AML-193 (cell line): ENCODE data around the gene SULT1A1.
"Not testable (repeated sequence)": the region's sequence is repeated elsewhere in the genome, so short reads cannot be mapped to it uniquely, and the experiment has no call there.

Source experiments
- DNase-seq, 2 experiments: peaks; one replicate each; lab custom pipeline; 2025; lab: John Stamatoyannopoulos, UW

Gene SULT1A1

DNA sequence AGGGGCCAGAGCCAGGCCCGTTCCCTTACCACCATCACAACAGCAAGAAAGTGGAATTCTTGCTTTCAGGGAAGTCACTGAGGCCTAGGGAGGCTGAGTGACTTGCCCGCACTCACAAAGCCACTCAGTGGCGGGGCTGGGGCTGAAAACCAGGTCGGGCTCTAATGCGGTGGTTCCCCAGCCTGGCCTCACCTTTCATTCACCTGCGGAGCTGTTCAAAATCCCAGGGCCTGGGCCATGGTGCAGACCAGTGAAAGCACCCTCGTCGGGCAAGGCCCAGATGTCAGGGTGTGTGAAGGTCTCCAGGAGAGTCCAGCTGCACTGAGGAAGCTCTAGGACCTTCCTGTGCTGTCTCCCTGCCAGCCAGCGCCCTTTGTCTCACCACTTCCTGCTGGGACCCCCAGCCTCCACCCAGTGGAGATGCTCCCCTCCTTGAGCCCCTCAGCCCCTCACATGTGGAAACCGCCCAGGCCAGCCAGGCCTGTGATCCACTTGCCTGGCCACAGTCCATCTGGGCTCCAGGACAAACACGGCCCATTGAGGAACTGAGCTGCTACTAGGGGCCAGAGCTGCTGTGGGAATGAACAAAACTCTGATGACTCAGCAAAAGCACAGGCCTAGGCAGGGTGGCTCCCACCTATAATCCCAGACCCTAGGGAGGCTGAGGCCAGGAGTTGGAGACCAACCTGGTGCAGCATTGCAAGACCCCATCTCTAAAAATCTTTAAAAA lies 812 bp downstream of the SULT1A1 start:
- DNase-seq: not testable (repeated sequence)

DNA sequence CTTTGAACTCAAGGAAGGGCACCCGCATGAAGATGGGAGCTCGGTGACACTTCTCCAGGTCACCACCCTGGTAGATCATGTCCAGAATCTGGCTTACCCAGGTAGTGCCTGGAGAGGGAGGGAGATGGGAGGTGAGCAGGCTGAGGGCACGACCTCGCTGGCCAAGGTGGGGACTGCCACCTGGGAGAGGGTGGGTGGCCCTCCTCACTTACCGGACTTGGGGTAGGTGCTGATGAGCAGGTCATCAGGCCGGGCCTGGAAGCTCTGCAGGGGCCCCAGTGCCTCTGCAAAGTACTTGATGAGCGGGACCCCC lies 1.4 kb downstream of the SULT1A1 start:
- DNase-seq: not testable (repeated sequence)

DNA sequence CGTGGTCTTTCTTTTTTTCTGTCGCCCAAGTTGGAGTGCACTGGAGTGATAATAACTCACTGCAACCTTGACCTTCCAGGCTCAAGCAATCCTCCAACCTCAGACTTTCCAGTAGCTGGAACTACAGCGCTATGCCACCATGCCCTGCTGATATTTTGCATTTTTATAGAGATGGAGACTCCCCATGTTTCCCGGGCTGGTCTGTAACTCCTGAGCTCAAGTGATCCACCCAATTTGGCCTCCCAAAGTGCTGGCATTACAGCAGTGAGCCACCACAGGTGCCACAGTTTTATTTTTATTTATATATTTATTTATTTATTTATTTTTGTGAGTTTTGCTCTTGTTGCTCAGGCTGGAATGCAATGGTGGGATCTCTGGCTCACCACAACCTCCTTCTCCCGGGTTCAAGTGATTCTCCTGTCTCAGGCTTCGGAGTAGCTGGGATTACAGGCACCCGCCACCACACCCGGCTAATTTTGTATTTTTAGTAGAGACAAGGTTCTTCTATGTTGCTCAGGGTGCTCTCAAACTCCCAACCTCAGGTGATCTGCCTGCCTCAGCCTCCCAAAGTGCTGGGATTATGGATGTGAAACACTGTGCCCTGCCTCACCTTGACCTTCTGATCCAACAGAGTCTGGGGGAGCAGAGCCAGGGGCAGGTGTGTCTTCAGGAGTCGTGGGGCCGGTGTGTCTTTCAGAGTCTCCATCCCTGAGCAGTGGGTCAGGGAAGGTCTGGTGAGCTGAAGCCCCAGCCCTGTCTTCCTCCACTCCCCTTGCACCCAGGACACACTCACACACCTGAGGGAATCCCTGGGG lies 2.0 kb downstream of the SULT1A1 start:
- not testable (repeated sequence) for DNase-seq

DNA sequence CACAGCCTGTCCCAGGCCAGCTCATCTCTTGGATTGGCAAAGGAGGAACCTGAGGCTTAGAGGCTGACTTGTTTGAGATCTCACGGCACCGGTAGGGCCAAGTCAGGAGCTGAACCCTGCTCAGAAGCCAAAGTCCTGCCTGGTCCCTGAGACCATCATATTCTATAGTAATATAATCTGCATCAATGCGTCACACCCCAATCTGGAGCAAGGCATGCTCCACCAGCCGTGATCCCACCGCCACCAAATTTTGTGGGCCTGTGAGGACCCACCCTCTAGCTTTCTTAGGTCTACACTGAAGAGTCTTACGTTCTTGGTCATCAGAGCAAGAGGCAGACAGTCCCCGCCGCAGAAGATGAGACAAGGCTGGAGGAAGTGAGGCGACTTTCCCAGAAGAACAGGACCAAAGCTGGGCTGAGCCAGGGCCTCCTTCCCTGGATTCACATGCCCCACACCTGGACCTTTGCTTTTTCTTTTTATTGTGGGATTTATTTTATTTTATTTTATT lies 2.7 kb downstream of the SULT1A1 start:
- DNase-seq: no peak

DNA sequence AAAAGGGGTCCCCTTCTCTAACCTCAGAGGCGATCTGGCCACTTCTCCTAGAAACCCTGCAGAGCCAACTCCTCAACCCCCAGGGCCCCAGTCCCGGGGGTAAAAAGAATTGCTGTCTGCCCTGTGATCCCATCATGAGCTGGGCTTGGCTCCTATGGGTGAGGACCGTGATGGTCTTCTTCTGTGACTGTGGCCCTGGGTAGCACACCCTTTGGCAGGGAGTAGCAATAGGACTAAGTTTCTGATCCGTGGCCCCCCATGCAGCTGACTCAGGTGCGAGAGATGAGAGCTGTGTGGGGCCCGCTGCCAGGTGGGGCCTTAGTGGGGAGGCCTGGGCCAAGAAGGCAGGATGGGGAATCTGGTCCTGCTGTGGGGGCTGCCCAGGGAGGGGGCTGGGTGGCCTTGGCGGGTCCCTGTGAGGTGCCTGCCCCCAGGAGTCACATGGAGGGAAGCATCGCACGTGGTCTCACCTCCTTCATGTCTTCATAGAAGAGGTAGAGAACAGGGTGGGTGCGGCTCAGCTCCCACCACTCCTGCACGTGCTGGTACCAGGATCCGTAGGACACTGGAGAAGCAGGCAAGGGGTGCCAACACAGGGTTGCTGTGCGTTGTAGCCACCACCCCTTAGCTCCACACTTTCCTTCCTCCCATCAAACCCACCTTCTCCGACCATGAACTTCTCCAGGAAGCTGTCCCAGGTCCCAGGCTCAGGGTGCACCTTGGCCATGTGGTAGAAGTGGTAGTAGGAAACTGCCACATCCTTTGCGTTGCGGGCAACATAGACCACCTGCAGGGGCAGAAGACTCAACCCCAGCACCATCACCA lies 3.3 kb downstream of the SULT1A1 start:
- DNase-seq: no peak

DNA sequence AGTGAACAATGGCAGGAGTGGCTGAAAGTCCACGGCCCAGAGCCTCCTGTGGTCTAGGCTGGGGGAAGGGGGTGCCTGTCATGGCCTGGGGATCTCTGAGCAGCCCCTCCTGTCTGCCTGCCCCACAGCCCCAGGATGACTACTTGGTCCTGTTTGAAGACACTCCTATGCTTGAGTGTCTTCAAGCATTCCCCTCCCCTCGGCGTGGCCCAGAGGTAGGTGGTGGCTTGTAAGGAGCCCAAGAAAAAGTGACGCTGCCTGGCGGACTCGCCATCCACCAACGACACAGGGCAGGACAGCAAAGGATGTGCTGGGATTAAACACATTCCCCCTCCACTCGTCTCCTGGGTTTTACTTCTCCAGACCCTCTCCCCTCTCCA lies 5.7 kb downstream of the SULT1A1 start:
- DNase-seq: no peak

DNA sequence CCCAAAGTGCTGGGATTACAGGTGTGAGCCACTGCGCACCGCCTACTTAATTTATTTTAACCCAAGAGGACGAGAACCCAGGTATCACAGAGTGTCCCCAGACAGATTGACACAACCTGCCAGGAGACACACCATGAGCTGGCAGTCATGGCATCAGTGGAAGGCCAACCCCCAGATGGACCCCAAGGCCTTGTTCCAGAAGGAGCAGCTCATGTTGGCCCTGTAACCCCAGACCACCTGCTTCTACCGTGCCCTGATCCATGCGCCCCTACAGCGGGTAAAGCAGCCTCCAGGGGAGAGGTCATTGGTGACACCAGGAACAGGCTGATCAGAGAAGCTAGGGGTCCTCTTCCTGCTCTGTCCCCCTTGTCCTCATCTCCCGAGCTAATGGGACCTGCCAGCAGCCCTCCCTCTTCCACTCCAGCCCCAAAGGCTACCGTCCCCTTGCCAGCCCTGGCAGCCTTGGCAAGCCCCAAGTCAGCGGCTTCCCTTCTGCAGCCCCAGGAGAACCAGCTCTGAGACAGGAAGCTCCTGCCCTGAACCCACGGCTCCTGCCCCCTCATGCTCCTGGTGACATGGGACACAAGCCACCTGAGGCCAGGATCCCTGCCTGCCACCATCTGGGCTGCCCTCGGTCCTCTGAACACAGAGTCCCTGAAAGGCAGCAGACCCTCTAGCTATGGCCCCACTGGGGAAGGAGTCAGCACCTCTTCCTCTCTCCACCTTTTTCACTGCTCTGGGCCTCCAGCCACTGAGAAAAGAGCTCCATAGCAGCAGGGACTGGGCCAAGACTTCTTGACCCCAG lies 6.3 kb downstream of the SULT1A1 start:
- no peak for DNase-seq

DNA sequence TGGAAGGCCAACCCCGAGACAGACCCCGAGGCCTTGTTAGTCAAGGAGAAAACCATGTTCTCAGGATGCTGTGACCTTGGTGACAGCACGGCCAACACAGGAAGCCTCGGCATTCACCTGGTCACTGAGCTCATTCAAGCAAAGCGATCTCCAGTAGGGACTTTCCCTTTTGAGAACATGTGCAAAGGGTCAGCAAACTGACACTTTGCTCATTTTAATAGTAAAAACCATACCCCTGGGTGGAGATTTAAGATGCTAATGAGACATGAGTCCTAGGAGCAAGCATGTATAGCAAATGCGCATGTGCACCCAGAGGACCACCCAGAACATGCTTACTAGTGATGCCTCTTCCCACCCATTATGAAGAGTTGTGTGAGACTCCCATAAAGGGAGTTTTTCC lies 7.3 kb downstream of the SULT1A1 start:
- no peak for DNase-seq

DNA sequence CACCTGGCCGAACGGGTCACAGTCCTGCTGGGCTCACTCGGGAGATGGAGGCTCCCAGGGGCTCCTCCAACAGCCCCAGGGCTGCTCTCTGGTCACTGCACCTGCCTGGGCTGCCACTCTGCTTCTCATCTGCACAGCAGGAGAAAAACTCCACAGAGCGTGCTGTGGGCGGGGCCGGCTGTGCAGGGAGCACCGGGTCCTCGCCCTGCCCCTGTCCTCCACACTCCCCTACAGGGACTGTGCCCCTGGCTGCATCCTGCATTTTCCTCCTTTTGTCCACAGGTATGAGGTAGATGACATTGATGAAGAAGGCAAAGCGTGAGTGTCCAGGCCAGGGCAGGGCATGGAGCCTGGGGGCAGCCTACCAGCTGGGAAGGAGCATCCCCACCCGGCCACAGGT lies 7.8 kb downstream of the SULT1A1 start:
- not testable (repeated sequence) for DNase-seq

DNA sequence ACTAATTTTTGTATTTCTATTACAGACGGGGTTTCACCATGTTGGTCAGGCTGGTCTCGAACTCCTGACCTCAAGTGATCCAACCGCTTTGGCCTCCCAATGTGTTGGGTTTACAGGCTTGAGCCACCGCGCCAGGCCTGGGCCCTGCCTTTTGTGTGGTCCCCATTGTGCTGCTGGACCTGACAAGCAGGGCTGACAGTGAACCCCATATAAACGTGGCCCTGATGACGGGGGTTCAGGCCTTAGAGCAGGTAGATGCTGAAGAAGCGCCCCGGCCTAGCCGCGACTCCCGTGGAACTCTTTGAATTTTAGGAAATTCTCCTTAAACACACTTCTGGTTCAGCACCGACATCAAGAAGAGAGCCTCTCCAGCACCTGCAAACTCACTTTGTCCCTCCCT lies 8.3 kb downstream of the SULT1A1 start:
- not testable (repeated sequence) for DNase-seq

DNA sequence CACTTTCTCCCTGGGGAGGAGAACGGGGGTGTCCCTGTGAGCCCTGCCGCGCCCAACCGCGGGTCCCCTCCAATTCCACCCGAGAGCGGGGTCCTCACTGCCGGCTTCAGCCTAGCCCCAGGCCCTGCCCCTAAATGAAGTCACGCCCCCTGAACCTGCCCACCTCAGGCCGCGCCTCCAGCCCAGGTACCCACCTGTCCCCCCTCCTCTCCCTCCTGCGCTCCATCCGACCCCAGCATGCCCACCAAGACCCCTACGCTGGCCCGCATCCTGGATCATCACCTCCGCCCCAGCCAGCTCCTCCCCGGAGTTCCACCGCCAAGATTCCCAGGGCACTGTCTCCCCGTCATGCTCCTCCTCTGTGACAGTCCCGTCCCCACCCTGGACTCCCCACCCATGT lies 8.9 kb downstream of the SULT1A1 start:
- DNase-seq: not testable (repeated sequence)

DNA sequence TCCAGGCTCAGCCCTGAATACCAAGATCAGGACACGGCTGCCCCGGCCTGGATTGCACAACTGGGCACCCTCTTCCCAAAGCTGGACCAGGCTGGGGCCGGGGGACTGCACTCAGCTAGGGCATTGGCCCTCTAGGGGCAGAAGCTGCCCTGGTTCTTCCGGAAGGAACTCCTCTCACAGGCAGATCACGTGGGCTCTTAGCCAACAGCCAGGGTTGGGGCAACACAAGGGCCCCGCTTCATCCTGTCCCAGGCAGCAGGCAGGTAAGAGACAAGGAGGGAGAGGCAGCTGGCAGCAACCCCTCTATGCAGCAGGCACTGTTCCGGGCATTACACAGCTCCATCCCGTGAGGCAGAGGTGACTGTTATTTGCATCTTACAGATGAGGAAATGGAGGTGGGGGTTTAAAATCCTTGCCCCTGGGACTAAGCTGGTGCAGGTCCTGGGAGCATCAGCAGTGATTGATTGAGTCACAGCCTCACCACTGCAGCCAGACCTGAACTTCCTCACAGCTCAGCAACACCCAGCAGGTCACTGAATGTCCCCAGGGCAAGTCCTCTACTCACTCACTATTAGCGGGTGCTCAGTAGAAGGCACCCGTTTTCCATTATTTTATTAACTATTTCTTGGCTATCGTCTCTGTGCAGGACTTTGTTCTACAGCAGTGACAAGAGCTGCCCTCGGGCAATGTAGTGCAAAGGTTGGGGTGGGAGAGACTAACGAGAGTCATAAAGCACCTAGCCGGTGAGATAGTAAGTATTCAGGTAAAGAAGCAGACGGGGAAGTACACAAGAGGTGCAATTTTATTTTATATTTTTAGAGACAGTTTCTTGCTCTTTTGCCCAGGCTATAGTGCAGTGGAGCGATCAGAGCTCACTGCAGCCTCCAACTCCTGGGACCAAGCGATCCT lies 10.2 kb downstream of the SULT1A1 start:
- DNase-seq: not testable (repeated sequence)

DNA sequence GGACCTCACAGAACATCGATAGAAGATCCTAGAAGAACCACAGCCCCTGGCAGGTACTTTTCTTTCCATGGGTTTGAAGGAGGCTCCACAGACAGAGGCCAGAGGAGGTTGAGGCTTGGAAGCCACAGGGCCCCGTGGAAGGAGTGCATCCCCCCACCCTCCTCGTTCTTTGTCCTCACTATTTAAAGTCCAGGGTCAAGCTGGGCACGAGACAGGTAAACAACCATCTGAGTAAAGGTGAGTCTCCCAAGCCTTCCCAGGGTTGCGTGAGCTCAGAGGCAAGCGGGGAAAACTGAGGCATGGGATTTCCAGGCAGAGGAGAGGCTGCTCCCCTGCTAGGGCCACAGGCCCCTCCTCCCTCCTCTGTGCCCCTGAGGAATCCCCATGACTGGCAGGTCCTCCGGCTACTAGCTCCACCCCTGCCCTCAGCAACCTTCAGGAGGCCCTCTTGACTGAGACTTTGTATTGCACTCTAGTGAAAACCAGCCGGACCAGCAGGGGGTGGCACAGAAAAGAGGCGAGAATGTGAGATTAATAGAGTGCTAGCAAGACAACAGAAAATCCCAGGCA lies 12.1 kb downstream of the SULT1A1 start:
- DNase-seq: no peak

DNA sequence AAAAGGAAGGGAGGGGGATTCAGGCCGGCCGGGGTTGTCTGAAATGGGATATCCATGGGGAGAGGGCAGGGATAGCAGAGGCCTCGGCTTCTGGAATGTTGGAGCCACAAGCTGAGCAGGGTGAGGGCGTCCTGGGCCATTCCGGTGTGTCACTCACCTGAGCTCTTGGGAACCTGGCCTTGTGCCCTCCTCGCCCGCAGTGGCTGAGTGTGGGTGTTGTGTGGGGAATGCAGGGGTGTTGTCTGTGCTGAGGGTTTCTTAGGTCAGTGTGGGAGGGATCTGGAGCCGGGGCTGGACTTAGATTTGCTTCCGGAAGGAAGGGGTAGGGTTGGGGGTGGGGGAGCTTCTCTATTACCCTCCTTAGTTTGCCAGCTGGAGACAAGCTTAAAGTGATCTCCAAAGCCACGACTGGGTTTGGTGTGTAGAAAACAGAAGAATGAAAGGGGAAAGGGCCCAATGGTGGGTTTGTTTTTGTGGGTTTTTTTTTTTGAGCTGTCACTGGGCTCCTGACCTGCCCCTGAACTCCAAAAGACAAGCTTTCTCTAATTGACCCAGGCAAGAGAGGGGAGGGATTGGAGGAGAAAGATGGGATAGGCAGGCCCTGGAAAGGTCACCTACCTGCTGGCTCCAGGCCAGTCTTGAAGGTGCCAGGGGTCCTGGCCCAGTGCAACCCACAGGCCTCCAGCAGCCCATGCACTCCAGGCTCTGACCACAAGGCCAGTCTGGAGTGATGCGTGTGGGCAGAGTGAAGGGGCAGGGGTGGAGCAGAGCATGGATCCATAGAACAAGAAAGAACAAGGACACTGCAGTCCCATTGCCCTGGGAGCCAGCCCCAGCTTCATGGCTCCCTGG lies 12.8 kb downstream of the SULT1A1 start, which contains the start of gene SULT1A2:
Gene SULT1A2 (minus strand): TSS at position 211 of the 852 bp plus-strand sequence. CDS start 1,120 bp downstream, outside the sequence.
- DNase-seq: no peak

DNA sequence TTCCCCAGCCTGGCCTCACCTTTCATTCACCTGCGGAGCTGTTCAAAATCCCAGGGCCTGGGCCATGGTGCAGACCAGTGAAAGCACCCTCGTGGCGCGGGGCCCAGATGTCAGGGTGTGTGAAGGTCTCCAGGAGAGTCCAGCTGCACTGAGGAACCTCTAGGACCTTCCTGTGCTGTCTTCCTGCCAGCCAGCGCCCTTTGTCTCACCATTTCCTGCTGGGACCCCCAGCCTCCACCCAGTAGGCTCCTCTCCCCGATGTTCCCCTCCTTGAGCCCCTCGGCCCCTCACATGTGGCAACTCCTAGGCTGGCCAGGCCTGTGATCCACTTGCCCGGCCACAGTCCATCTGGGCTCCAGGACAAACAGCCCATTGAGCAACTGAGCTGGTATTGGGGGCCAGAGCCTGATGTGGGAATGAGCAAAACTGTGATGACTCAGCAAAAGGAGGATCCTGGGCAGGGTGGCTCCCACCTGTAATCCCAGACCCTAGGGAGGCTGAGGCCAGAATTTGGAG lies 13.7 kb downstream of the SULT1A1 start:
- no peak for DNase-seq

DNA sequence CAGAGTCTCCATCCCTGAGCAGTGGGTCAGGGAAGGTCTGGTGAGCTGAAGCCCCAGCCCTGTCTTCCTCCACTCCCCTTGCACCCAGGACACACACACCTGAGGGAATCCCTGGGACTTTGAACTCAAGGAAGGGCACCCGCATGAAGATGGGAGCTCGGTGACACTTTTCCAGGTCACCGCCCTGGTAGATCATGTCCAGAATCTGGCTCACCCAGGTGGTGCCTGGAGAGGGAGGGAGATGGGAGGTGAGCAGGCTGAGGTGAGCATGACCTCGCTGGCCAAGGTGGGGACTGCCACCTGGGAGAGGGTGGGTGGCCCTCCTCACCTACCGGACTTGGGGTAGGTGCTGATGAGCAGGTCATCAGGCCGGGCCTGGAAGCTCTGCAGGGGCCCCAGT lies 14.4 kb downstream of the SULT1A1 start:
- not testable (repeated sequence) for DNase-seq

DNA sequence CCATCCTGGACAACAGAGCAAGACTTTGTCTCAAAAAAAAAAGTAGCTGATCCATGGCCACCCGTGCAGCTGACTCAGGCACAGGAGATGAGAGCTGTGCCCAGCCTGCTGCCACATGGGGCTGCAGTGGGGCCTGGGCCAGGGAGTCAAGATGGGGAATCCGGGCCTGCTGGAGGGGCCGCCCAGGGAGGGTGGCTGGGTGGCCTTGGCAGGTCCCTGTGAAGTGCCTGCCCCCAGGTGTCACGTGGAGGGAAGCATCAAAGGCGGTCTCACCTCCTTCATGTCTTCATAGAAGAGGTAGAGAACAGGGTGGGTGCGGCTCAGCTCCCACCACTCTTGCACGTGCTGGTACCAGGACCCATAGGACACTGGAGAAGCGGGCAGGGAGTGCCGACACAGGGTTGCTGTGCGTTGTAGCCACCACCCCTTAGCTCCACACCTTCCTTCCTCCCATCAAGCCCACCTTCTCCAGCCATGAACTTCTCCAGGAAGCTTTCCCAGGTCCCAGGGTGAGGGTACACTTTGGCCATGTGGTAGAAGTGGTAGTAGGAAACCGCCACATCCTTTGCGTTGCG lies 16.8 kb downstream of the SULT1A1 start:
- DNase-seq: no peak

DNA sequence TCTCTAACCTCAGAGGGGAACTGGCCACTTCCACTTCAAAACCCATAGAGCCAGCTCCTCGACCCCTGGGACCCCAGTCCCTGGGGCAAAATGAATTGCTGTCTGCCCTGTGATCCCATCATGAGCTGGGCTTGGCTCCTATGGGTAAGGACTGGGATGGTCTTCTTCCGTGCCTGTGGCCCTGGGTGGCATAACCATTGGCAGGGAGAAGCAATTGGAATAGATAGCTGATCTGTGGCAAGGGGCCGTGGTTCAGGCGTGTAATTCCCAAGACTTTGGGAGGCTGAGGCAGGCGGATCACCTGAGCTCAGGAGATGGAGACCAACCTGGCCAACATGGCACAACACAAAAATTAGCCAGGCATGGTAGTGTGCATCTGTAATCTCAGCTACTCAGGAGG lies 17.3 kb downstream of the SULT1A1 start:
- no peak for DNase-seq

DNA sequence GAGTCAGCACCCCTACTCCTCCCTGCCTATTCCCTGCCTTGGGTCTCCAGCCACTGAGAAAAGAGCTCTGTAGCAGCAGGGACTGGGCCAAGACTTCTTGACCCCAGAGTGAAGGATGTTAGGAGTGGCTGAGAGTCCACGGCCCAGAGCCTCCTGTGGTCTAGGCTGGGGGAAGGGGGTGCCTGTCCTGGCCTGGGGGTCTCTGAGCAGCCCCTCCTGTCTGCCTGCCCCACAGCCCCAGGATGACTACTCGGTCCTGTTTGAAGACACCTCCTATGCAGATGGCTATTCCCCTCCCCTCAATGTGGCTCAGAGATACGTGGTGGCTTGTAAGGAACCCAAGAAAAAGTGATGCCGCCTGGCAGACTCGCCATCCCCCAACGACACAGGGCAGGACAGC lies 18.5 kb downstream of the SULT1A1 start:
- no peak for DNase-seq
